Measurements from ENCODE around the gene ILF3.
A peak's percentile ranks its signal among the peaks of the same experiment; 100 is the strongest.

DNA sequence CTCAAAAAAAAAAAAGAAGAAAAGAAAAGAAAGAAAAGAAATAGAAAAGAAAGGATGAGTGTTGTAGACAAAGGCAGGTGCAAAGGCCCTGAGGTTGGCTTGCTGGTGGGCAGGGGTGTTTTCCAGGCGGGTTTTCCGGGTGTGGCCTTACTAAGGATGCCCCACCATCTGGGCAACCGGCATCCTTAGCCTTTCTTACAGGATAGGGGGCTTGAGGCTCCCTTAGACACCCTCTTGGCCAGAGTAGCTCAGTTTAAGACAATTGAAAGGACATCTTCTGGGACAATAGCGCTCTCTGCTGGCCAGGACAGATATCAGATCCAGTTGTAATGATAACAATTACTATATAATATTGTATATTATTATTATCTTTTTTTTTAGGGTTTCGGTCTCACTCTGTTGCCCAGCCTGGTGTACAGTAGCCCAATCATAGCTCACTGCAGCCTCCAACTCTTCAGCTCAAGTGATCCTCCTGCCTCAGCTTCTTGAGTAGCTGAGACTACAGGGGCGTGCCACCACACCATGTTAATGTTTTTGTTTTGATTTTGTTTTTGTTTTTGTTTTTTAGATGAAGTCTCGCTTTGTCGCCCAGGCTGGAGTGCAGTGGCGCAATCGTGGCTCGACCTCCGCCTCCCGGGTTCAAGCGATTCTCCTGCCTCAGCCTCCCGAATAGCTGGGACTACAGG, 45.6 kb downstream of the ILF3 start:
- TF ChIP-seq, protein P1, sequence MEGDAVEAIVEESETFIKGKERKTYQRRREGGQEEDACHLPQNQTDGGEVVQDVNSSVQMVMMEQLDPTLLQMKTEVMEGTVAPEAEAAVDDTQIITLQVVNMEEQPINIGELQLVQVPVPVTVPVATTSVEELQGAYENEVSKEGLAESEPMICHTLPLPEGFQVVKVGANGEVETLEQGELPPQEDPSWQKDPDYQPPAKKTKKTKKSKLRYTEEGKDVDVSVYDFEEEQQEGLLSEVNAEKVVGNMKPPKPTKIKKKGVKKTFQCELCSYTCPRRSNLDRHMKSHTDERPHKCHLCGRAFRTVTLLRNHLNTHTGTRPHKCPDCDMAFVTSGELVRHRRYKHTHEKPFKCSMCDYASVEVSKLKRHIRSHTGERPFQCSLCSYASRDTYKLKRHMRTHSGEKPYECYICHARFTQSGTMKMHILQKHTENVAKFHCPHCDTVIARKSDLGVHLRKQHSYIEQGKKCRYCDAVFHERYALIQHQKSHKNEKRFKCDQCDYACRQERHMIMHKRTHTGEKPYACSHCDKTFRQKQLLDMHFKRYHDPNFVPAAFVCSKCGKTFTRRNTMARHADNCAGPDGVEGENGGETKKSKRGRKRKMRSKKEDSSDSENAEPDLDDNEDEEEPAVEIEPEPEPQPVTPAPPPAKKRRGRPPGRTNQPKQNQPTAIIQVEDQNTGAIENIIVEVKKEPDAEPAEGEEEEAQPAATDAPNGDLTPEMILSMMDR (IDR thresholded peaks at IDR 0.05): peak; percentile 36 to 57 (median 47)
- no peak for TF ChIP-seq POLR2A (IDR thresholded peaks at IDR 0.05)
